SU-DHL-6 (cell line): ENCODE measurements around the gene ANAPC4.

Experiments
- H2AFZ ChIP-seq: fragments of 200-600 bp; sonication (generic); 2 replicates; pipeline ENCODE4 v1.6.1; 2014; ENCODE audit warnings: low read depth, mild to moderate bottlenecking, moderate library complexity, mixed read lengths, antibody characterized with exemption, low read length; ENCODE audit not compliant: severe bottlenecking
- H3F3A ChIP-seq: fragments of 200-600 bp; shearing (Covaris generic); 2 replicates; pipeline ENCODE4 v1.6.0; 2016; ENCODE audit warnings: antibody characterized with exemption, mild to moderate bottlenecking; ENCODE audit not compliant: insufficient read depth
- H3K27ac ChIP-seq: fragments of 200-600 bp; sonication (generic); 2 replicates; pipeline ENCODE4 v1.5.1; 2016; ENCODE audit warnings: low read depth, mild to moderate bottlenecking, low read length, moderate library complexity, mixed read lengths
- H3K27me3 ChIP-seq: fragments of 200-600 bp; sonication (generic), shearing (Covaris generic); 2 replicates; pipeline ENCODE4 v1.6.0; 2014; ENCODE audit warnings: mild to moderate bottlenecking, low read length
- H3K36me3 ChIP-seq: fragments of 200-600 bp; sonication (generic); 2 replicates; pipeline ENCODE4 v1.6.1; 2014; ENCODE audit warnings: mild to moderate bottlenecking, low read length, mixed read lengths
- H3K4me2 ChIP-seq: fragments of 300-600, 200-600 bp; shearing (Covaris generic), sonication (generic); 2 replicates; pipeline ENCODE4 v1.6.0; 2014; ENCODE audit warnings: low read length, low read depth, mild to moderate bottlenecking; ENCODE audit not compliant: poor library complexity, severe bottlenecking
- H3K4me3 ChIP-seq: fragments of 200-600 bp; sonication (generic); 2 replicates; pipeline ENCODE4 v1.5.1; 2014; ENCODE audit warnings: antibody characterized with exemption, low read length, mild to moderate bottlenecking, mixed read lengths; ENCODE audit not compliant: insufficient read depth, poor library complexity, severe bottlenecking
- H3K79me2 ChIP-seq: fragments of 200-600 bp; sonication (generic); 2 replicates; pipeline ENCODE4 v1.6.1; 2014; ENCODE audit warnings: mild to moderate bottlenecking, low read length, moderate library complexity; ENCODE audit not compliant: insufficient read depth
- H3K9ac ChIP-seq: fragments of 200-600 bp; sonication (generic); 2 replicates; pipeline ENCODE4 v1.7.0; 2014; ENCODE audit warnings: mild to moderate bottlenecking, low read length
- H3K9me2 ChIP-seq: fragments of 200-600 bp; sonication (generic); replicated peaks from 2 replicates; pipeline ENCODE4 v1.6.1; 2014; ENCODE audit warnings: low read length; ENCODE audit not compliant: insufficient read depth
- H3K9me3 ChIP-seq: fragments of 200-600 bp; sonication (generic); 2 replicates; pipeline ENCODE4 v1.6.1; 2014; ENCODE audit warnings: low read length, mixed read lengths; ENCODE audit not compliant: insufficient read depth
- H4K20me1 ChIP-seq: fragments of 200-600 bp; sonication (generic); 2 replicates; pipeline ENCODE4 v1.6.1; 2014; ENCODE audit warnings: low read depth, mild to moderate bottlenecking, antibody characterized with exemption, low read length, moderate library complexity, mixed read lengths
- EZH2phosphoT487 ChIP-seq: fragments of 200-600 bp; sonication (generic), shearing (Covaris generic); conservative IDR thresholded peaks from 2 replicates; pipeline ENCODE4 v1.6.1; 2018; ENCODE audit warnings: mild to moderate bottlenecking, antibody characterized with exemption, low read length, moderate library complexity, mixed read lengths
- TF ChIP-seq, protein P1 (sequence below): fragments of 200-600 bp; sonication (generic); IDR thresholded peaks from one replicate; pipeline ENCODE4 v1.5.1; 2017; ENCODE audit warnings: antibody characterized with exemption, mild to moderate bottlenecking, low read length, moderate library complexity; ENCODE audit not compliant: insufficient read depth, poor library complexity, severe bottlenecking

Gene ANAPC4

DNA sequence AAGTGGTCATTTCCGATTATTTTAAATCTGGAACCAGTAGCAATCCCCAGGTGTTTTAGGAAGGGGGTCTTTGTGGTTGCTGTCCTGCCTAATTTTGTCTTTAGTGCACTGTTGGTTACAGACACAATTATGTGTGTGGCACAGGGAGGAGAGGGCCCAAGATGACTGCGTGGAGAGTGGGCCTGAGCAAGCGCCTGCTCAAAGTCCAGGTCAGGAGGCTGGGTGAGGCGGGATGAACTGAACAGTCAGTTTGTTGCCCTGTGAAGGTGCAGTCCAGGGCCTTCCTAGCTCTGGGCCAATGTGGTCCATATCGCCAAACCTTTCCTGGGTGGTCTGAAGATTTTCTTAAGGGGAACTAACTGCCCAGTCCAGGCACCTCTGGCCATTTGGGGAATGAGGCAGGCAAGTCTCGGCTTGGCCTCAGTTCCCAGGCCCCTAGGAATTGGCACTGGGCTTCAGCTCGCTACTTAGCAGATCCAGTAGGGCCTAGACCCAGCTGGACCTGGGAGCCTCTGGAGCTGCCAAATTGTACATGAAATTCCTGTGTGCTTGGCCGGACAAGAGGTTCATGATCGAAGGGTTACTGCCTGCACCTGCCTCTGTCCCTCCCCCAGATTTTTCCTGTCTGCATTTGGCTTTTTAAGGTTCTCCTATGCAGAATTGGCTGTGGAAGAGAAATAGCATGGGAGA is 47.6 kb downstream of the ANAPC4 start:
- TF ChIP-seq EZH2phosphoT487, result no peak
- TF ChIP-seq, protein P1, sequence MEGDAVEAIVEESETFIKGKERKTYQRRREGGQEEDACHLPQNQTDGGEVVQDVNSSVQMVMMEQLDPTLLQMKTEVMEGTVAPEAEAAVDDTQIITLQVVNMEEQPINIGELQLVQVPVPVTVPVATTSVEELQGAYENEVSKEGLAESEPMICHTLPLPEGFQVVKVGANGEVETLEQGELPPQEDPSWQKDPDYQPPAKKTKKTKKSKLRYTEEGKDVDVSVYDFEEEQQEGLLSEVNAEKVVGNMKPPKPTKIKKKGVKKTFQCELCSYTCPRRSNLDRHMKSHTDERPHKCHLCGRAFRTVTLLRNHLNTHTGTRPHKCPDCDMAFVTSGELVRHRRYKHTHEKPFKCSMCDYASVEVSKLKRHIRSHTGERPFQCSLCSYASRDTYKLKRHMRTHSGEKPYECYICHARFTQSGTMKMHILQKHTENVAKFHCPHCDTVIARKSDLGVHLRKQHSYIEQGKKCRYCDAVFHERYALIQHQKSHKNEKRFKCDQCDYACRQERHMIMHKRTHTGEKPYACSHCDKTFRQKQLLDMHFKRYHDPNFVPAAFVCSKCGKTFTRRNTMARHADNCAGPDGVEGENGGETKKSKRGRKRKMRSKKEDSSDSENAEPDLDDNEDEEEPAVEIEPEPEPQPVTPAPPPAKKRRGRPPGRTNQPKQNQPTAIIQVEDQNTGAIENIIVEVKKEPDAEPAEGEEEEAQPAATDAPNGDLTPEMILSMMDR, result no peak
- H3K27me3 ChIP-seq, result no peaks in the 10 kb centered on the region
- no peaks in the 10 kb centered on the region for H3K9me3 ChIP-seq
- no peak overlapping the region for H3K4me3 ChIP-seq
- H3K9me2 ChIP-seq, result no peaks in the 10 kb centered on the region
- no peaks in the 10 kb centered on the region for H4K20me1 ChIP-seq
- H3K4me2 ChIP-seq, result no peak overlapping the region
- no peak overlapping the region for H3K27ac ChIP-seq
- H3K36me3 ChIP-seq, result no peaks in the 10 kb centered on the region
- H3F3A ChIP-seq, result no peaks in the 10 kb centered on the region
- no peak overlapping the region for H2AFZ ChIP-seq
- no peak overlapping the region for H3K9ac ChIP-seq
- H3K79me2 ChIP-seq, result no peaks in the 10 kb centered on the region

GRCh38 chr4:25425361-25425760 is 48.3 kb downstream of the ANAPC4 start:
- Histone ChIP-seq H3K27ac (no peak overlapping the region), H3F3A (no peaks in the 10 kb centered on the region)
- no peak for TF ChIP-seq EZH2phosphoT487
- TF ChIP-seq, protein P1, result no peak

DNA sequence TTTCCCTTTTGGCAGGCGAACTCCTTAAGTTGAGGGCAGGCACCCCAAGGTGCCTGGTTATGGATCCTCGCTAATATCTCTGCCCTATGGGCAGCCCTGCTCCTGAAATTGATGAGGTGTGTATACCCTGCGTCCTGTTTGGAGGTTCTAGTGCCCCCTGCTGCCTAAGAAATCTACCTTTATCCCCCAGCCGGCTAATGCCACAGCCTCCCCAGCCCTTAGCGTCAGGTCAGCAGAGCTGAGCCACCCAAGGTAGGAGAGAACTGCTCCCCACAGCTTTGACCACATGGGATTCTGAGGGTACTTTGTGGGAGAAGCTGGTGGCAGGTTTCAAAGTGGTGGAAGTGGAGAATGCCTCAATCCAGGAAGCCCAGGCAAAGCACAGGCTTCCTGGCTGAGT is 50.8 kb downstream of the ANAPC4 start:
- no peaks in the 10 kb centered on the region for H3K36me3 ChIP-seq
- H3K27me3 ChIP-seq, result no peaks in the 10 kb centered on the region
- no peak for TF ChIP-seq EZH2phosphoT487
- TF ChIP-seq, protein P1, result no peak
- H4K20me1 ChIP-seq, result no peaks in the 10 kb centered on the region
- no peaks in the 10 kb centered on the region for H3F3A ChIP-seq
- no peaks in the 10 kb centered on the region for H3K79me2 ChIP-seq
- H3K4me2 ChIP-seq, result no peak overlapping the region
- no peaks in the 10 kb centered on the region for H3K9me2 ChIP-seq
- H3K27ac ChIP-seq, result no peak overlapping the region
- no peak overlapping the region for H2AFZ ChIP-seq
- H3K4me3 ChIP-seq, result no peak overlapping the region
- no peaks in the 10 kb centered on the region for H3K9me3 ChIP-seq
- H3K9ac ChIP-seq, result no peak overlapping the region

More at GRCh38 chr4:25425361-25425760, 48.3 kb downstream of the ANAPC4 start:
- Histone ChIP-seq H3K36me3 (no peaks in the 10 kb centered on the region), H4K20me1 (no peaks in the 10 kb centered on the region), H3K27me3 (no peaks in the 10 kb centered on the region), H2AFZ (no peak overlapping the region), H3K9ac (no peak overlapping the region), H3K4me2 (no peak overlapping the region), H3K9me3 (no peaks in the 10 kb centered on the region), H3K79me2 (no peaks in the 10 kb centered on the region), H3K9me2 (no peaks in the 10 kb centered on the region), H3K4me3 (no peak overlapping the region)
